ENCODE data around the gene KCNH1.

The KCNH1 gene

GRCh38 chr1:210949489-210949888 is 184.5 kb downstream of the KCNH1 start:
- Histone ChIP-seq H2AFZ (ENCODE audit: low read depth, low read length) (no peak overlapping the region), H3K27me3 (ENCODE audit: low read depth, low read length) (no peaks in the 10 kb centered on the region), H3K4me2 (ENCODE audit: low read length) (no peak overlapping the region), H3K79me2 (ENCODE audit: low read length) (no peaks in the 10 kb centered on the region), H3K9ac (ENCODE audit: low read length) (no peak overlapping the region), H3K9me3 (ENCODE audit: insufficient read depth, low read length) (no peaks in the 10 kb centered on the region), H3K4me1 (ENCODE audit: low read length) (no peaks in the 10 kb centered on the region), H4K20me1 (ENCODE audit: insufficient read depth, low read length) (no peaks in the 10 kb centered on the region), H3K4me3 (ENCODE audit: low read length) (no peak overlapping the region), H3K27ac (ENCODE audit: low read length) (no peak overlapping the region), H3K36me3 (replicated peaks; ENCODE audit: low read depth, low read length) (no peaks in the 10 kb centered on the region)
- no peak for TF ChIP-seq CTCF (IDR thresholded peaks at IDR 0.05; ENCODE audit: low read depth, low read length)
- TF ChIP-seq EZH2phosphoT487 (IDR thresholded peaks at IDR 0.05; ENCODE audit: low read depth): no peak

- Histone ChIP-seq H3K79me2 (ENCODE audit: low read length) (no peaks in the 10 kb centered on the region), H4K20me1 (ENCODE audit: insufficient read depth, low read length) (no peaks in the 10 kb centered on the region), H2AFZ (ENCODE audit: low read depth, low read length) (no peak overlapping the region), H3K27me3 (ENCODE audit: low read depth, low read length) (no peaks in the 10 kb centered on the region), H3K4me3 (ENCODE audit: low read length) (no peak overlapping the region), H3K9me3 (ENCODE audit: insufficient read depth, low read length) (no peaks in the 10 kb centered on the region), H3K27ac (ENCODE audit: low read length) (no peak overlapping the region), H3K36me3 (replicated peaks; ENCODE audit: low read depth, low read length) (no peaks in the 10 kb centered on the region), H3K9ac (ENCODE audit: low read length) (no peak overlapping the region), H3K4me1 (ENCODE audit: low read length) (no peaks in the 10 kb centered on the region), H3K4me2 (ENCODE audit: low read length) (no peak overlapping the region)
- TF ChIP-seq CTCF (IDR thresholded peaks at IDR 0.05; ENCODE audit: low read depth, low read length) (no peak), EZH2phosphoT487 (IDR thresholded peaks at IDR 0.05; ENCODE audit: low read depth) (no peak)
These were observed 184.9 kb downstream of the KCNH1 start for GRCh38 chr1:210949039-210949438.

- Histone ChIP-seq H2AFZ (ENCODE audit: low read depth, low read length) (no peak overlapping the region), H3K4me1 (ENCODE audit: low read length) (no peaks in the 10 kb centered on the region), H3K79me2 (ENCODE audit: low read length) (no peaks in the 10 kb centered on the region), H3K4me2 (ENCODE audit: low read length) (no peak overlapping the region), H3K9me3 (ENCODE audit: insufficient read depth, low read length) (no peaks in the 10 kb centered on the region), H3K36me3 (replicated peaks; ENCODE audit: low read depth, low read length) (no peaks in the 10 kb centered on the region), H3K27ac (ENCODE audit: low read length) (no peak overlapping the region), H3K9ac (ENCODE audit: low read length) (no peak overlapping the region), H4K20me1 (ENCODE audit: insufficient read depth, low read length) (no peaks in the 10 kb centered on the region), H3K4me3 (ENCODE audit: low read length) (no peak overlapping the region), H3K27me3 (ENCODE audit: low read depth, low read length) (peaks cover 24% of the 10 kb centered on the region)
- TF ChIP-seq CTCF (IDR thresholded peaks at IDR 0.05; ENCODE audit: low read depth, low read length): no peak
- no peak for TF ChIP-seq EZH2phosphoT487 (IDR thresholded peaks at IDR 0.05; ENCODE audit: low read depth)
These were observed 189.7 kb downstream of the KCNH1 start for GRCh38 chr1:210944252-210944651.

- H3K27me3 ChIP-seq (ENCODE audit: low read depth, low read length): peaks cover 26% of the 10 kb centered on the region
- H2AFZ ChIP-seq (ENCODE audit: low read depth, low read length): no peak overlapping the region
- H3K9me3 ChIP-seq (ENCODE audit: insufficient read depth, low read length): no peaks in the 10 kb centered on the region
- no peaks in the 10 kb centered on the region for H3K36me3 ChIP-seq (replicated peaks; ENCODE audit: low read depth, low read length)
- H3K4me1 ChIP-seq (ENCODE audit: low read length): no peaks in the 10 kb centered on the region
- H3K79me2 ChIP-seq (ENCODE audit: low read length): no peaks in the 10 kb centered on the region
- H3K4me3 ChIP-seq (ENCODE audit: low read length): no peak overlapping the region
- H4K20me1 ChIP-seq (ENCODE audit: insufficient read depth, low read length): no peaks in the 10 kb centered on the region
- no peak overlapping the region for H3K4me2 ChIP-seq (ENCODE audit: low read length)
- TF ChIP-seq CTCF (IDR thresholded peaks at IDR 0.05; ENCODE audit: low read depth, low read length): no peak
- no peak for TF ChIP-seq EZH2phosphoT487 (IDR thresholded peaks at IDR 0.05; ENCODE audit: low read depth)
- H3K27ac ChIP-seq (ENCODE audit: low read length): no peak overlapping the region
- no peak overlapping the region for H3K9ac ChIP-seq (ENCODE audit: low read length)
These were observed 191.4 kb downstream of the KCNH1 start for GRCh38 chr1:210942513-210942912.

All from OCI-LY3 (cell line).